Measurements from ENCODE around the gene PRMT7.

DNA sequence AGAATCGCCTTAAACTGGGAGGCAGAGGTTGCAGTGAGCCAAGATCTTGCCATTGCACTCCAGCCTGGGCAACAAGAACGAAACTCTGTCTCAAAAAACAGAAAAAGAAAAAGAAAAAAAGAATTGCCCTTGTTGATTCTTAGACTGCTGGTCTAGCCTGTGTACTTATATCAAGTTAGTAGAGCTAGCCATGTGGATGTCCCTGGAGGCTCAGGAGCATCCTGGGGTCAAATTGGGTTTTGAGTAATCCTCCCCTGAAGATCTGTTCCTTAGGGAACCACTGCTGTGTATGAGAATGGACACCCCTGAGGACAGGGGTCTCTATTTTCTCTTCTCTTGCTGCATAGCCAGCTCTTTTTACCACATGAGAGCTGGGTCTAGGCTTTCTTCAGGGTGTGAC is 21.6 kb upstream of the PRMT7 start:
- no peak for TF ChIP-seq CTCF (IDR thresholded peaks at IDR 0.05; ENCODE audit: insufficient read depth, low read length, poor library complexity, severe bottlenecking)
- no peak for TF ChIP-seq EZH2phosphoT487 (conservative IDR thresholded peaks at IDR 0.05; ENCODE audit: low read length)
